IMR-90 (cell line): ENCODE results near the gene CERKL. TPM values are rescaled to one million over a fixed set of nuclear protein-coding genes. Genes with fewer than 3 reads are reported as not detected.

Experiments
- ATAC-seq: fragments of 200-7000 bp; cut with Tn5 transposase; 2 replicates; pipeline ENCODE4 v1.9.1; 2020; ENCODE audit warnings: low read depth, mild to moderate bottlenecking, moderate library complexity
- BruUV-seq: library from RNA; stranded (reverse); fragments of 400-500 nt; replicated peaks from 2 replicates; lab custom pipeline; 2021; lab: Mats Ljungman, UMichigan
- CTCF ChIA-PET: fragments of 300-600 bp; formaldehyde crosslinking; extraction: SDS; loops from one replicate; lab custom pipeline; 2021; ENCODE audit warnings: antibody characterized with exemption; lab: Yijun Ruan, JAX
- POLR2A ChIA-PET: fragments of 300-600 bp; sonication (Branson Sonifier 250); formaldehyde crosslinking; loops from one replicate; lab custom pipeline; 2022; ENCODE audit warnings: antibody characterized with exemption; ENCODE audit not compliant: unreplicated experiment; lab: Charles Lee
- DNase-seq: peaks from one replicate; pipeline ENCODE4 v3.0.0; 2013
- H2AFZ ChIP-seq: replicated peaks from 2 replicates; pipeline ENCODE3; 2013; ENCODE audit warnings: low read length, mild to moderate bottlenecking; ENCODE audit not compliant: poor library complexity
- H2AK5ac ChIP-seq: 2 replicates; pipeline ENCODE4 v1.6.1; 2013; ENCODE audit warnings: low read depth, low read length, inconsistent platforms
- H2AK9ac ChIP-seq: replicated peaks from 2 replicates; pipeline ENCODE3; 2013; ENCODE audit warnings: mild to moderate bottlenecking, low read depth, low read length, moderate library complexity; ENCODE audit not compliant: poor library complexity
- H2BK120ac ChIP-seq: 2 replicates; pipeline ENCODE4 v1.6.1; 2013; ENCODE audit warnings: low read depth, low read length, inconsistent platforms
- H2BK15ac ChIP-seq: 3 replicates; pipeline ENCODE4 v1.6.1; 2013; ENCODE audit warnings: low read depth, low read length, inconsistent platforms
- H2BK20ac ChIP-seq: 2 replicates; pipeline ENCODE4 v1.6.1; 2013; ENCODE audit warnings: low read depth, mild to moderate bottlenecking, inconsistent platforms, low read length, moderate library complexity
- H2BK5ac ChIP-seq: 2 replicates; pipeline ENCODE4 v1.6.1; 2013; ENCODE audit warnings: mild to moderate bottlenecking, low read depth, low read length, inconsistent platforms; ENCODE audit not compliant: poor library complexity, severe bottlenecking
- H3K14ac ChIP-seq: replicated peaks from 2 replicates; pipeline ENCODE4 v1.6.1; 2013; ENCODE audit warnings: low read depth, low read length, inconsistent platforms
- H3K18ac ChIP-seq: 2 replicates; pipeline ENCODE4 v1.6.1; 2013; ENCODE audit warnings: low read depth, low read length, control low read depth
- H3K23ac ChIP-seq: 2 replicates; pipeline ENCODE4 v1.6.1; 2013; ENCODE audit warnings: low read depth, low read length, inconsistent platforms
- H3K27ac ChIP-seq: 2 replicates; pipeline ENCODE4 v1.5.1; 2013; ENCODE audit warnings: mild to moderate bottlenecking, control low read depth, low read length; ENCODE audit not compliant: insufficient read depth
- H3K27me3 ChIP-seq: 2 replicates; pipeline ENCODE4 v1.6.1; 2013; ENCODE audit warnings: low read length; ENCODE audit not compliant: control insufficient read depth, insufficient read depth
- H3K36me3 ChIP-seq: 2 replicates; pipeline ENCODE4 v1.6.1; 2013; ENCODE audit warnings: low read length, mixed read lengths; ENCODE audit not compliant: control insufficient read depth, insufficient read depth
- H3K4ac ChIP-seq: 2 replicates; pipeline ENCODE4 v1.6.1; 2013; ENCODE audit warnings: low read depth, low read length, inconsistent platforms
- H3K4me1 ChIP-seq: 2 replicates; pipeline ENCODE4 v1.6.1; 2013; ENCODE audit warnings: low read length, mixed read lengths; ENCODE audit not compliant: control insufficient read depth, insufficient read depth
- H3K4me2 ChIP-seq: 2 replicates; pipeline ENCODE4 v1.6.1; 2013; ENCODE audit warnings: low read depth, mild to moderate bottlenecking, control low read depth, low read length, moderate library complexity
- H3K4me3 ChIP-seq: 2 replicates; pipeline ENCODE4 v1.5.1; 2013; ENCODE audit warnings: low read depth, mild to moderate bottlenecking, control low read depth, low read length, moderate library complexity; ENCODE audit not compliant: insufficient read depth
- H3K56ac ChIP-seq: 2 replicates; pipeline ENCODE4 v1.6.1; 2013; ENCODE audit warnings: low read length, inconsistent platforms; ENCODE audit not compliant: insufficient read depth; ENCODE audit errors: extremely low read depth
- H3K79me1 ChIP-seq, 2 experiments: 2 replicates each; pipeline ENCODE4 v1.6.1; 2013; ENCODE audit warnings: low read length in 2 of 2, inconsistent platforms in 1 of 2, low read depth in 1 of 2
- H3K9ac ChIP-seq: 2 replicates; pipeline ENCODE4 v1.6.1; 2013; ENCODE audit warnings: low read depth, low read length, control low read depth
- H3K9me1 ChIP-seq: 2 replicates; pipeline ENCODE4 v1.6.1; 2013; ENCODE audit warnings: low read length, inconsistent platforms; ENCODE audit not compliant: insufficient read depth
- H3K9me3 ChIP-seq: 2 replicates; pipeline ENCODE4 v1.6.1; 2013; ENCODE audit warnings: low read length; ENCODE audit not compliant: control insufficient read depth, insufficient read depth
- H4K20me1 ChIP-seq: 2 replicates; pipeline ENCODE4 v1.6.1; 2013; ENCODE audit warnings: low read length, inconsistent platforms; ENCODE audit not compliant: insufficient read depth
- H4K5ac ChIP-seq: 2 replicates; pipeline ENCODE4 v1.6.1; 2013; ENCODE audit warnings: mild to moderate bottlenecking, low read depth, low read length, control low read depth
- H4K8ac ChIP-seq, 2 experiments: 2 replicates each; pipeline ENCODE4 v1.6.1; 2013; ENCODE audit warnings: low read depth in 2 of 2, low read length in 2 of 2, control low read depth in 1 of 2, inconsistent platforms in 1 of 2
- H4K91ac ChIP-seq: 2 replicates; pipeline ENCODE4 v1.6.1; 2013; ENCODE audit warnings: low read depth, low read length, inconsistent platforms; ENCODE audit not compliant: insufficient read depth
- CHD1 ChIP-seq: IDR thresholded peaks from 2 replicates; pipeline ENCODE4 v1.6.1; 2012; ENCODE audit warnings: low read depth, low read length, improper control_type of control experiment
- CTCF ChIP-seq: conservative IDR thresholded peaks from 2 replicates; pipeline ENCODE4 v1.5.1; 2012; ENCODE audit warnings: mild to moderate bottlenecking, low read depth, low read length, improper control_type of control experiment
- ELK1 ChIP-seq: fragments of 150-350 bp; IDR thresholded peaks from 2 replicates; pipeline ENCODE4 v1.6.1; 2016; ENCODE audit warnings: low read depth, mild to moderate bottlenecking, low read length, moderate library complexity, borderline replicate concordance
- FOS ChIP-seq: fragments of 150-350 bp; IDR thresholded peaks from 2 replicates; pipeline ENCODE4 v1.6.1; 2016; ENCODE audit warnings: low read depth, low read length
- RFX5 ChIP-seq: IDR thresholded peaks from 2 replicates; pipeline ENCODE4 v1.8.0; 2012; ENCODE audit warnings: low read depth, mild to moderate bottlenecking, low read length, moderate library complexity
- USF2 ChIP-seq: fragments of 150-350 bp; IDR thresholded peaks from 2 replicates; pipeline ENCODE4 v1.6.1; 2017; ENCODE audit warnings: mild to moderate bottlenecking, antibody characterized with exemption, low read length, low read depth
- WGBS, 2 experiments: methylation state at CpG; one replicate each; pipeline versions ENCODE4 v1.1.5 to v1.1.7; 2013; ENCODE audit warnings: missing lambda C conversion rate in 2 of 2; ENCODE audit not compliant: insufficient read length in 1 of 2; ENCODE audit errors: extremely low coverage in 2 of 2; 5-methylcytosine and 5-hydroxymethylcytosine counted together
- dilution Hi-C: fragments of 300-500 bp; cut with HindIII; formaldehyde crosslinking; loops from one replicate; pipeline ENCODE4 v1.14.3; 2018; ENCODE audit warnings: low sequenced_read_pairs; ENCODE audit not compliant: unreplicated experiment
- in situ Hi-C: fragments of 300-500 bp; cut with MboI; formaldehyde crosslinking; loops from 3 replicates; pipeline ENCODE4 v1.14.3; 2019; ENCODE audit warnings: low sequenced_read_pairs, inconsistent platforms, mixed read lengths
- intact Hi-C: fragments of 100-400 bp; cut with micrococcal nuclease; formaldehyde crosslinking; loops from 2 replicates; pipeline ENCODE4 v1.10.0; 2022
- polyA plus RNA-seq, 3 experiments: library from polyadenylated mRNA; depleted of rRNA; stranded (reverse); fragments of >200 nt; gene quantifications; 2 replicates each; pipeline ENCODE4 v1.2.3, GENCODE V29; 2012; ENCODE audit warnings: low replicate concordance in 1 of 3
- total RNA-seq: library from RNA; depleted of rRNA; stranded (reverse); fragments of >200 nt; gene quantifications from 2 replicates; pipeline ENCODE4 v1.2.3, GENCODE V29; 2012

Gene CERKL
- total and polyA plus RNA-seq, 2 of the 4 experiments (the other 2 are of a cell fraction): under 0.01 TPM; not detected in 1

GRCh38 chr2:181607629-181608590 lies 49.0 kb downstream of the CERKL start:
- no peak overlapping the region for H4K5ac ChIP-seq
- in situ Hi-C loops: no loop called here
- H3K79me1 ChIP-seq: no peaks in the 10 kb centered on the region
- H3K9ac ChIP-seq: no peak overlapping the region
- ATAC-seq (no peak), DNase-seq (no peak)
- no peaks in the 10 kb centered on the region for H4K20me1 ChIP-seq
- TF ChIP-seq FOS: no peak
- TF ChIP-seq CHD1: no peak
- no peak for TF ChIP-seq RFX5
- TF ChIP-seq ELK1: no peak
- no peak for TF ChIP-seq CTCF
- no peak for TF ChIP-seq USF2
- ChIA-PET CTCF (interaction anchor here (0.6 to 0.7 kb wide), 4 partner anchors 11 to 255 kb away, joined by 3 to 4 read pairs (median 3); no protein-coding TSS in a partner anchor), POLR2A (no interaction called here)
- H4K91ac ChIP-seq: no peak overlapping the region
- H3K4me1 ChIP-seq: no peaks in the 10 kb centered on the region
- no peak overlapping the region for H2BK5ac ChIP-seq
- no TSS peak for BruUV-seq
- no peaks in the 10 kb centered on the region for H3K9me3 ChIP-seq
- no peak overlapping the region for H3K18ac ChIP-seq
- H3K9me1 ChIP-seq: no peaks in the 10 kb centered on the region
- H3K27ac ChIP-seq: no peak overlapping the region
- H2AFZ ChIP-seq: no peak overlapping the region
- H3K14ac ChIP-seq: no peak overlapping the region
- dilution Hi-C loops: no loop called here
- H3K4me2 ChIP-seq: no peak overlapping the region
- H2BK20ac ChIP-seq: no peak overlapping the region
- no peaks in the 10 kb centered on the region for H3K27me3 ChIP-seq
- no peak overlapping the region for H2BK120ac ChIP-seq
- H2AK9ac ChIP-seq: no peak overlapping the region
- no peak overlapping the region for H3K4me3 ChIP-seq
- H3K36me3 ChIP-seq: no peaks in the 10 kb centered on the region
- no peak overlapping the region for H3K56ac ChIP-seq
- no peak overlapping the region for H4K8ac ChIP-seq
- no peak overlapping the region for H3K4ac ChIP-seq
- H2AK5ac ChIP-seq: no peak overlapping the region
- WGBS, 2 experiments: no CpG with 5 or more reads among the region's 4 CpGs
- H2BK15ac ChIP-seq: no peak overlapping the region
- H3K23ac ChIP-seq: no peak overlapping the region
- intact Hi-C loops: no loop called here
